ENCODE measurements around the gene SERPINB4. TPM values are rescaled to one million over a fixed set of nuclear protein-coding genes. Genes with fewer than 3 reads are reported as not detected.

Gene SERPINB4
- total RNA-seq, 4 donors from 2014 or later = not detected

DNA sequence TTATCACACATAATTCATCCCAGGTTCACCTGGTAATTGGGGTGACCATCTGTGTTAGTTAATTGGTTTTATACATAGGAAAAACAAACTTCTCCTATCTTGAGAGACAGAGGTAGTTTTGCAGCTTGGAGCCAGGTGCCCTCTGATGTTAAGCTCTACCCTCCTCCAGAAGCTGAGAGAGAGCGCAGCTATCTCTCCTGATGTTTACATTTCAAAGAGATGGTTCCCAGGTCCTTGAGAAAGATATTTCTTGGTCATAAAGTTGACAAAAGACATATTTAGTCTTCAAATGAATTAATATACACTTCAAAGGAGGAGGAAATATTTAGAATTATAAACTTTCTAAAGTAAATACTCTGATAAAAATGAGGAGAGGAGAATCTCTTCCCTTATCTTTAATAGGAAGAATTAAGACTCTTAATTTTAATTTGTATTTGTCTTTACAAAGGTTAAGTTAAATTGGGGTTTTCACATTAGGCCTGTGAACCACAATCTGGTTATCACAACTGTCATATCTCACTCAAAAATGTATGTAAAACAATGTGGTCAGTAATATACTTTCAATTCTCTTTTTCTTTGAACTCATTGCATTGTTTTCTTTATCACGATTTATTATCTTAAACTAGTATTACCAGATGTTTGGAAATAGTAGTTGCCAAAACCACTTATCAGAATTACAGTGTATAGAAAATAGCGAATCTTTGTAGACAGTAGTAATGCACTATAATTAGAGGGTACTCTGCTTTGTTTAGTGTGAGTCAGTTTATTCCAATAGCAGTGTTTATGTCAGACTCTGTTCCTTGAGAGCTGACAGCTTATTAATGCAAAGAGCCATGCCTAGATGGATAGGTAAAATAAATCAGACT lies 26.8 kb downstream of the SERPINB4 start:
- intact Hi-C loops (cut with DNase I; ENCODE audit: low total_unique reads) (no loop called here), in situ Hi-C loops (cut with MboI; ENCODE audit: low pct_ligation_motif_present in 1 of 4, low pct_unique_long_range_greater_than_20kb in 1 of 4, low sequenced_read_pairs in 3 of 4) (no loop called here)
- no peaks in the 10 kb centered on the region for H3K27me3 ChIP-seq
- H3K9me3 ChIP-seq = peaks cover 0 to 7% of the 10 kb centered on the region in 2 donors
- H3K27ac ChIP-seq = peak overlapping the region in 1 of 4 donors; percentile 5
- no peak for DNase-seq
- H3K4me1 ChIP-seq = peaks cover 0 to 4% (median 0%) of the 10 kb centered on the region in 4 donors
- 12 to 17% methylated on average over 3 of the region's 3 CpGs for WGBS, 2 donors (ENCODE audit: low coverage in 1 of 2)
- H3K36me3 ChIP-seq = no peaks in the 10 kb centered on the region
- TF ChIP-seq, protein P1, sequence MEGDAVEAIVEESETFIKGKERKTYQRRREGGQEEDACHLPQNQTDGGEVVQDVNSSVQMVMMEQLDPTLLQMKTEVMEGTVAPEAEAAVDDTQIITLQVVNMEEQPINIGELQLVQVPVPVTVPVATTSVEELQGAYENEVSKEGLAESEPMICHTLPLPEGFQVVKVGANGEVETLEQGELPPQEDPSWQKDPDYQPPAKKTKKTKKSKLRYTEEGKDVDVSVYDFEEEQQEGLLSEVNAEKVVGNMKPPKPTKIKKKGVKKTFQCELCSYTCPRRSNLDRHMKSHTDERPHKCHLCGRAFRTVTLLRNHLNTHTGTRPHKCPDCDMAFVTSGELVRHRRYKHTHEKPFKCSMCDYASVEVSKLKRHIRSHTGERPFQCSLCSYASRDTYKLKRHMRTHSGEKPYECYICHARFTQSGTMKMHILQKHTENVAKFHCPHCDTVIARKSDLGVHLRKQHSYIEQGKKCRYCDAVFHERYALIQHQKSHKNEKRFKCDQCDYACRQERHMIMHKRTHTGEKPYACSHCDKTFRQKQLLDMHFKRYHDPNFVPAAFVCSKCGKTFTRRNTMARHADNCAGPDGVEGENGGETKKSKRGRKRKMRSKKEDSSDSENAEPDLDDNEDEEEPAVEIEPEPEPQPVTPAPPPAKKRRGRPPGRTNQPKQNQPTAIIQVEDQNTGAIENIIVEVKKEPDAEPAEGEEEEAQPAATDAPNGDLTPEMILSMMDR (IDR thresholded peaks at IDR 0.05) = no peak
- TF ChIP-seq POLR2AphosphoS5 (IDR thresholded peaks at IDR 0.05) = peak in 2 of 3 donors; percentile 22 to 47
- H3K4me3 ChIP-seq = no peak overlapping the region

DNA sequence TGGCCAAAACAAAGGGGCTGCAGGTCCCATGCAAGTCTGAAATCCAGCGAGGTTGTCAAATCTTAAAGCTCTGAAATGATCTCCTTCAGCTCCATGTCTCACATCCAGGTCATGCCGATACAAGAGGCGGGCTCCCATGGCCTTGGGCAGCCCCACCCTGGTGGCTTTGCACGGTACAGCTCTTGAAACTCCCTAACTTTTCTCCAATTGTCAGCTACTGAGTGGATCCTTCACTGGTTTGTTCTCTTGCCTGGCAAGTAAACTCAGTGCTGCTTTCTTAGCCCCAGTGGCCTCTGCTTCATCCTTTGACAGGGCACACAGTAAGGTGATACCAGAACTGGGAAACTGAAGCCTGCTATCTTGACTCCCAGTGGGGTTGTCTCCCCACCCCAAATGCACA lies 30.6 kb downstream of the SERPINB4 start:
- H3K27ac ChIP-seq = no peak overlapping the region
- no peaks in the 10 kb centered on the region for H3K36me3 ChIP-seq
- DNase-seq = no peak
- intact Hi-C loops (cut with DNase I; ENCODE audit: low total_unique reads) = no loop called here
- in situ Hi-C loops (cut with MboI; ENCODE audit: low pct_ligation_motif_present in 1 of 4, low pct_unique_long_range_greater_than_20kb in 1 of 4, low sequenced_read_pairs in 3 of 4) = no loop called here
- H3K27me3 ChIP-seq = no peaks in the 10 kb centered on the region
- TF ChIP-seq POLR2A (IDR thresholded peaks at IDR 0.05) (no peak), EP300 (IDR thresholded peaks at IDR 0.05; ENCODE audit: low read depth) (no peak), POLR2AphosphoS5 (IDR thresholded peaks at IDR 0.05) (no peak)
- TF ChIP-seq, protein P1 (IDR thresholded peaks at IDR 0.05) = no peak
- H3K4me3 ChIP-seq = no peak overlapping the region
- WGBS, 2 donors (ENCODE audit: low coverage in 1 of 2) = 79 to 100% methylated on average over 1 to 4 of the region's 4 CpGs
- no peaks in the 10 kb centered on the region for H3K9me3 ChIP-seq
- H3K4me1 ChIP-seq = peaks cover 0 to 4% (median 0%) of the 10 kb centered on the region in 4 donors

DNA sequence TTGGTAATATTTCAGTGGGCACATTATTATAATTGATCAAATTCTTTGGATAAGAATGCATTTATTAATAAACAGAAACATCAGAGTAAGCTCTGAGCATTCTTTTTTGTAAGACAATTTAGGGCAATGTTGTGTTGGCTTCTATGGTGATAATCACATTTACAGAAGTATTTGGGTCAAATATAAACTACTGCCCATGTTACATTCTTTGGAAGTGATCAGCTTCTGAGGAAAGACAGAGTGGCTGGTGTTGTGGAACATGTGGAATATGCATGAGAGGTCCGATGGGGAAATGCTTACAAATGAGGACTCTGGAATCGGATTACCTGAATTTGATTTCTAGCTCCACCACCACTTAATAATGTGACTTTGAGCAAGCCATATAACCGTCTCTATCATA lies 37.5 kb downstream of the SERPINB4 start:
- Histone ChIP-seq H3K4me3 (no peak overlapping the region), H3K4me1 (no peaks in the 10 kb centered on the region), H3K9me3 (no peaks in the 10 kb centered on the region), H3K27me3 (no peaks in the 10 kb centered on the region), H3K27ac (no peak overlapping the region), H3K36me3 (no peaks in the 10 kb centered on the region)
- TF ChIP-seq POLR2A (IDR thresholded peaks at IDR 0.05) (no peak), POLR2AphosphoS5 (IDR thresholded peaks at IDR 0.05) (no peak), EP300 (IDR thresholded peaks at IDR 0.05; ENCODE audit: low read depth) (no peak)
- TF ChIP-seq, protein P1 (IDR thresholded peaks at IDR 0.05) = no peak
- no peak for DNase-seq
- 71 to 83% methylated on average over 1 to 3 of the region's 3 CpGs for WGBS, 2 donors (ENCODE audit: low coverage in 1 of 2)
- in situ Hi-C loops (cut with MboI; ENCODE audit: low pct_ligation_motif_present in 1 of 4, low pct_unique_long_range_greater_than_20kb in 1 of 4, low sequenced_read_pairs in 3 of 4) (no loop called here), intact Hi-C loops (cut with DNase I; ENCODE audit: low total_unique reads) (no loop called here)

DNA sequence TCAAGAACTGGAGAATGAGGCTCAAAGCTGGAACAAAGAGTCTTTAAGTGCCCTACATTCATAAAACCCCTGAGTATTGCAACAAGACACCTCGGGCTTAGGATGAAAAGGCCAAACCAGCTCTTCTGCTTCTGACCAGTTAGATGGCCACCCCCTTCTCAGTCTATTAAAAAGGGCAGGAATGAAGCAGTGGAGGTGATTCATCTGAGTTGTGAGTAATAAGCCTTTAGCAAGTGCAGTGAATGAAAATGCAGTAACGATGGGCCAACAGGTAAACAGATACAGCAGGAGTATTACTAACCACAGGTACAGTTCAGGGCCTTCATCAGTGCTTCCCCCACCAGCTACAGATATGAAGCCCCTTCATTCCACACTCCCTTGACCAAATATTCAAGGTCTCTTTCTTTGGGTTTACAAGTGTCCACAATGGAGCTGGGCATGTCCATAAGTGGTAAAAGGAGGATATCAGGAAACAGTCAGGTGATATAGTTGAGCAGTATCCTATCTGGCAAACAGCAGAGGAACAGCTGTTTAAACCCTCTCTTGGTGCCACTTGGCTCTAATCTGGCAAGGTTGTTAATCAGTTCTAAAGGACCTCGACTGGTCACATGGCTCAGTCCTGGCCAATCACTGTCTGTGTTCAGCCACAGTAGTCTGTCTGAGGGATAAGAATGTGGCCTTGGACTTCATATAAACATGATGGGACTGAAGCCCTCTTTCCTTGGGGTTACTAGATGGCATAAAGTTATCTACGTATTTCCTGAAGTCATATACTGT lies 39.1 kb downstream of the SERPINB4 start:
- Histone ChIP-seq H3K4me1 (no peaks in the 10 kb centered on the region), H3K4me3 (no peak overlapping the region), H3K27me3 (no peaks in the 10 kb centered on the region), H3K27ac (no peak overlapping the region), H3K36me3 (no peaks in the 10 kb centered on the region), H3K9me3 (no peaks in the 10 kb centered on the region)
- in situ Hi-C loops (cut with MboI; ENCODE audit: low pct_ligation_motif_present in 1 of 4, low pct_unique_long_range_greater_than_20kb in 1 of 4, low sequenced_read_pairs in 3 of 4) (no loop called here), intact Hi-C loops (cut with DNase I; ENCODE audit: low total_unique reads) (no loop called here)
- TF ChIP-seq, protein P1 (IDR thresholded peaks at IDR 0.05) = no peak
- TF ChIP-seq POLR2AphosphoS5 (IDR thresholded peaks at IDR 0.05) (no peak), POLR2A (IDR thresholded peaks at IDR 0.05) (no peak), EP300 (IDR thresholded peaks at IDR 0.05; ENCODE audit: low read depth) (no peak)
- 30 to 47% methylated on average over 2 to 4 of the region's 4 CpGs for WGBS, 2 donors (ENCODE audit: low coverage in 1 of 2)
- DNase-seq = no peak
